Activated CD4-positive, alpha-beta T cell treated with anti-CD3 and anti-CD28 coated beads, Interleukin-2, Interleukin-4, amounts not matched to agents 100 ng/mL and 50 ng/mL, durations not matched to agents 16 hours and 8 hours (primary cell): ENCODE data around the gene F13A1.
A peak's percentile ranks its signal among the peaks of the same experiment; 100 is the strongest.
"Not testable (repeated sequence)": the region's sequence is repeated elsewhere in the genome, so short reads cannot be mapped to it uniquely, and the experiment has no call there.

Experiments
- DNase-seq: peaks from one replicate; pipeline ENCODE4 v3.0.0-alpha.2; 2020; ENCODE audit warnings: low spot score

The F13A1 gene

DNA sequence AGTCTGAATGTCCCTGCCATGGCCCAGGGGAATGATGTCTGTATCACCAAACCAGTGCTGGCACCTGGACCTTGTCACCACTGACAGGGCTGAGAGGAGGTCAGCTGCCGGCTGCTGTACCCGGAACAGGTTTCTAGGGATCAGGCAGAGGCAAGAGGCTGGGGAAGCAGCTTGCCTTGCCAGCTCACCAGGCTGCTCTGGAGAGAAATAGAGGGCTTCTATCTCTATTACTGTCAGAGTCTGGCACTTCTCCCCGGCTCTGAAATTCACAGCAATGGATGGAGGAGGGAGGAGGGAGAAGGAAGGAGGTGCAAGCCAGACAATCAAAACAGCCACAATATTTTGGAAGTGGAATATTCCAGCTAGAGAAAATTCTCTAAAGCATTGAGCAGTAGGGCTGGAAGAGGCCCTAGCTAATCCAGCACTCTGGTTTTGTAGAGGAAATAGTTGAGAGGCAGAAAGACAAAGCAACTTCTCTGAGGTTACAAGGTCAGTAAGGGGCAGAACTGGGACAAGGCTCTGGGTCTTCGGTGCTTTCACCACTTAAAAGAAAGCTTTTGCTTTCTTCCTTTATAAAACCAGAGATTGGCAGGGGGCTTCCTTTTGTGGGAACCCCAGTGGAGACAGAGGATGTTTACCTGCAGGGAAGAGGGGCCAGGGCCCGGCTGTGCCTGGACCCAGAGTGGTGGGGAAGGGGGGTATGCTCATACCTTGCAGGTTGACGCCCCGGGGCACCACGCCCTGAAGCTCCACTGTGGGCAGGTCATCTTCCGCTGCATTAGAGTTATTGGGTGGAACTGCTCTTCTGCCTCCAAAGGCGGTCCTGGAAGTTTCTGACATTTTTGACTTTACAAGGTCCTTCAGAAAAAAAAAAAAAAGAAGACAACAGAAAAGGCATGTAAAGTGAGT is 2.4 kb downstream of the F13A1 start:
- DNase-seq, result no peak

DNA sequence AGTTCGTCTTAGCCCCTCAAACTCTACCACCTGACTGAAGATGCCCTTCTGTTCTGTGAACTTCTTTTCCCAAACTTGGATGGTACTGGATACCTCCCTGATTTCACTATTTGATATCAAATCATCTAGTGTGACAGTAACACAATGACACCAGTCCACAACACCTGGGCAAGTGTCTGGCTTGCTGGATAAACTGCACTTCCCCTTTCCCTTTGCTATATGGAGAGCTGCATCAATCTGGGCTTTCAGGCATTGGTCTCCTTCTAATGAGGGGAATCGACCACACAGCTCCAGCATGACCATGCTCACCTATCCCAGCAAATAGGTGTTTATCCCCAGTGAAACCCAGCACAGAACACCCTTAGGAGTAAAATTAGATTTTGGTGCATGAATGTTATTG is 3.1 kb downstream of the F13A1 start:
- no peak for DNase-seq

DNA sequence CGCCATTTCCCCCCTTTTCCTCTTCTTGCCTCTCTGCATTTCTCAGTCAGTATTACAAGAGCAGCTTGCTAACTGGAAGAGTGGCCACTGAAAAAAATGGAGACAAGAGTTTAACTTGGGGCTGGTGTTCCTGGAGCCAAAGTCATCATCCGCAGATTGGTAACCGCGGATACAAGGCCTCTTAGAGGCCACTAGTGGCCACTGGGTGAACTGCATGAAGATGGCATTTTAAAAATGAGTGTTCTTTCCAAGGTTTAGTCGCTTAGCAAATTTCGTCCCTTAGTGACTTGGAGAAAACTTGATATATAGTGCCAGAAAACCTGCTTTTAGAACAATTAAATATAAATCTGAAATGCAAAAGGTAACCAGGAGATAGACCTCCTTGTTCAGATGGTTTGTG is 4.8 kb downstream of the F13A1 start:
- peak; percentile 27 for DNase-seq

DNA sequence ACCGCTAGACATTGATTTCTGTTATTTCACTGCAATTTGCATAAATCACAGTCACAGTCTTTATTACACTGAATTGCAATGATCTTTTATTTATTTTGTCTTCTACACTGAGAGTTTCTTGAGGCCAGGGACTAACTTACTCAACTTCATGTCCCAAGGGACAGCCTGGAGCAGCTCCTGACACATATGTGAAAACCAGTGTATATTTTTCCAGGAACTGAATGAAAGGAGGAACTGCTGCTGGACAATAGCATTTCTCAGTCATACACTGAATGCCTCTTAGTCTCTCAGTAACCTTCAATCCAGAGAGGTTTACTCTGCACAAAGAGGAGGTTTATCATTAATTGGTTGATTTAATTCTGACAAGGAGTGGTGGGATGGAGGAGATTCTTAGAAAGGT is 5.9 kb downstream of the F13A1 start:
- no peak for DNase-seq

DNA sequence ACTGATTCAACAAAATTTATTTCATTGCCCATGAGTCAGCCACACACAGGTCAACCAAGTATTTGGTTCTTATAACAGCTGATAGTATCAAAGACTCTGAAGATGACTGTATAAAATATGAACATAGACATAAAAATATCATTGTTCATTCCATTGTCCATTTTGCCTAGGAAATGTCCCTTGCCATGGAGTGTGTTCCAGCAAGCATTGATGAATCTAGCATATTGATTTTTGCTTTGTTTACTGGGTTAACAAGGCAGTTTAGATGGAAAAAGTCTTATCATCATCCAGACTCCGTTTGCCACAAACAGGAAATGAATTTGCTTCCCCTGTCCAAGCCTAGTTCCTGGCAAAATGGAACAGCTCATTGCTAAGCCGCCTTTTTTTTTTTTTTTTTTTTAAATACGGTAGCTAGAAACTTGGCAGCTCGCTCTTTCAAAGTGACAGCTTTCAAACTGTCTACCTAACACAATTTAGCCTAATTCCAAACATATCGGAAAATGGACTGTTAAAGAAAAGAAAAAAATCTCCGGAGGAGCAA is 7.5 kb downstream of the F13A1 start:
- no peak for DNase-seq

DNA sequence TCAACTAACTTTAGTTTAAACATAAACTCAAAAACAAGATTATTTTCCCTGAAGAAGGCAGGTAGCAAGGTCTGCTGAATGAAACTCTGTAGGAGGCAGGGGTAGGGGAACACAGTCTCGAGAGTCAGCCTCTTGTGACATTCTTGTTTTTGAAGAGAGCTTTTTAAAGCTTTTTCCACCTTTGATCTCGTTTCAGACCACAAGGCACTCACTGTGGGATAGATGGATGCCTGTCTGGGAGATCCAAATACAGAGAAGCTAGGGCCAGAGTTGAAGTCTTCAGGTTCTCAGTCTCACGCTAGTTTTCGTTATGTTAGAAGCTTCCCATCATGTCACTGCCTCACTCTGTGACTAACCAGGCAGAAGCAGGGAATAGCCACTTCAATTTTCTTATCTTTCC is 14.9 kb downstream of the F13A1 start:
- no peak for DNase-seq

DNA sequence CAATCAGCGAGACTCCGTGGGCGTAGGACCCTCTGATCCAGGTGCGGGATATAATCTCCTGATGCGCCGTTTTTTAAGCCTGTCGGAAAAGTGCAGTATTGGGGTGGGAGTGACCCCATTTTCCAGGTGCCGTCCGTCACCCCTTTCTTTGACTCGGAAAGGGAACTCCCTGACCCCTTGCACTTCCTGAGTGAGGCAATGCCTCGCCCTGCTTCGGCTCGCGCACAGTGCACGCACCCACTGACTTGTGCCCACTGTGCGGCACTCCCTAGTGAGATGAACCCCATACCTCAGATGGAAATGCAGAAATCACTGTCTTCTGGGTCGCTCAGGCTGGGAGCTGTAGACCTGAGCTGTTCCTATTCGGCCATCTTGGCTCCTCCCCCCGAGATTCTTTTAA is 20.1 kb downstream of the F13A1 start:
- not testable (repeated sequence) for DNase-seq

DNA sequence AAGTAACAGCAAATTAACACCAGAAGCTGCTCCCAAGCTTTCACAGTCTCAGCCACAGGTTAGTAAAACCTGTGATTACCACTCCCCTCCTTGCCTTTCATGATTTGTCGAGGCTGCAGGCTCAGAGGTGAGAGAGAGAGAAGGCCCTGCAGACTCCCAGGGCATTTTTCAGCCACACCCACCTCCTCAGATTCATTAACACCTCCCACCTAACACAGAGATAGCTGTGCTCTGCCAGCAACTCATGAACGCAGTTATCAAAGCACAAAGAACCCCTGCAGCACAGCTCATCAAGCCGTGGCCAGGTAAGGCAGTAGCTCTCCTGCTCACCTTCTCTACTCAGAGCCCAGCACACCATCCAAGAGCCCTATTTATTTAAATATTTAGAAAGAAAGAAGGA is 27.1 kb downstream of the F13A1 start:
- no peak for DNase-seq

DNA sequence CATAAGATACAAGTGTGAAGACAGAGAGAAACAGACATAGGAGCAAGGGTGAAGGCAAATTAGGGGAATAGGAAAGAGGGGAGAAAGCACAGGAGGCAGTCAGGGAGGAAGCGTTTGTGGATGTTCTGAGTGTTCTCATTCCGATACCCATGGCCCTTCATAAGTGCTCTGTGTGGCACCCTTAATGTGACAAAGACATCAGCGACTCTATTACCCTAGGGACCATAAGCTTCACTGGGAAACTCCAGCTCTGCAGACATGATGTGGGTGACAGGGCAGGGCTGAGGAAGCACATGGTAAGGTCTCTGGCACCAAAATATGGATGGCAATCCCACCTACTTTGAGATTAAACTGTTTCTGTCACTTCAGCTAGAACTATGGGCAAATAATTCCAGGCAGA is 33.0 kb downstream of the F13A1 start:
- no peak for DNase-seq

DNA sequence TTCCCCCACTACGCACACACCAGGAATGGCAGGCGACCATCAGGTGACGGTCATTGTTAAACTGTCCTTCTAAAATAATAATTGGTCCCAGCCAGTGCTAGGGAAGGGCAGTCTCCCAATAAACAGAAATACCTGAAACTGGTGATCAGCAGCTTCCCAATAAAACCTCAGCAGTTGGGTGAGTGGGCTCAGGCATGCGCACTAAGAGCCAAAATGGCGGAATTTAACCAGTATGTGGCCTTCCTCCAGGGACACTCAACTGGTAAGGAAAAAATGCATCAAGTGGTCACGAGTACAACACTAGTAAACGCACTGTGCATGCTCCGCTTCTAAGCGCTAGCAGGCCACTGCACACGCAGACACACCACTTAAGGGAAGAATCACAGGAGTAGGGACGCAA is 34.8 kb downstream of the F13A1 start:
- no peak for DNase-seq

DNA sequence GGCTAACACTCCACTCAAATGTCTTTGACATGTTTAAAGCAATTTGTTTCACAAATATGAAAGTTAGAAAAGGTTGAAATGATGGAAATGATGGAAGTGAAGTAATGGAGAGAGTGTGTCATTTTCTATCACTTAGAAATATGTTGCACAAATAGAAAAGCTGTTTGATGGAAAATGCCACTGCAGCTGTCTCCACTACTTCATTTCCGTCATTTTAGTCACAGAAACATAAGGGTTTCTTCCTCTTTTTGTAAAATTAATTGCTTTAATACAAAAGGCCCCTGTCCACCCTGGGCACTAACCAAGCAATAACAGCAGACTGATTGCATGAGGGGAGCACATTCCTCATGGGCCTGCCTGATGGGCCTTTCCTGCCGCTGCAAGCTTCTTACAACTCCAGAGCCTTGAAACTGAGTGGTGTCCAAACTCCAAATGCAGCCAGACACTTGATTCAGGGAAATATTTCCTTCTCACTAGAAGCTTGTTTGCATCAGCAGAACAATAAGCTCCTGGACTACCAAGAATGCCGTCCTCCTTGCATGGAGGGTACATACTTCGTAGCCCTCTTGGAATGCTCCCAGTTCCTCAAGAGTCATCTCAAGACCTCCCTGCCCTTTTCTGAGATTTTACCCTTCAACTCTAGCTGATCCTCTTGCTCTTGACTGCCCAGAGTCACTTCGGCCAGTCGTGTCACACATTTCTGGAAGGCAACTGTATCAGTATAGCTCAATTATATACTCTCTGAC is 36.1 kb downstream of the F13A1 start:
- DNase-seq, result no peak

DNA sequence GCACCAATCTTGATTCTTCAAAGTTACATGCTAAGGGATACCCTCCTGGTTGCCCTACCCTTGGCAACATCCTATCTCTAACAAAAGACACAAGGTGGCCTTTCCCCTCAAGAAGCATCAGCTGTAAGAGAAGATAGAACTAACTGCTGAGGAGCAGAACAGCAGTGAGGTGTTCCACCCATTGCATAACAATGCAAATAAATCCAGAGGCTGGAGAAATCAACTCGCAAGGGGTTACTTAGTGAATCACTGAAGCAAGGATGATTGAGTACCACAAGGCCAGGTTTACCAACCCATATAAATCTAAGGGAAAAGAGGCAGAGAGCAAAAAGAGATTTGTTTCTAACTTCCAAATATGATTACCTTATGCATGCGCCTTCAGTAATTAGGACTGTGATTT is 36.7 kb downstream of the F13A1 start:
- no peak for DNase-seq

DNA sequence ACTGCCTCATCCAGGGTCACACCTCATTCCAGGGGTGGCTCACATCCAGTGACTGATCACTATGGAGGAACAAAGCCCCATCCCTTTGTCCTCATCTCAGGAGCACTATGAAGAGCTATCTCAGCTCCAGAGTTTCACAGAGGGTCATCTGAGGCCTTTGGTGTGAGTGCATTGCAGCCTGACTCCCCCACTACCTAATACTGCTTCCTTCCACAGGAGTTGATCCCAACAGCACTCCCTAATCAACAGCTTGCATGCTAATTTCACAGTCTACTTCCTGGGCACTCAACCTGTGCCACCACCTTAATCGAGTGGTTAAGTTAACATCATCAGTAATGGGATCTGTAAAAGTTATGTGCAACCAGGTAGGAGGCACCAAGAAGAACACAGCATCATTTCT is 37.7 kb downstream of the F13A1 start:
- no peak for DNase-seq

DNA sequence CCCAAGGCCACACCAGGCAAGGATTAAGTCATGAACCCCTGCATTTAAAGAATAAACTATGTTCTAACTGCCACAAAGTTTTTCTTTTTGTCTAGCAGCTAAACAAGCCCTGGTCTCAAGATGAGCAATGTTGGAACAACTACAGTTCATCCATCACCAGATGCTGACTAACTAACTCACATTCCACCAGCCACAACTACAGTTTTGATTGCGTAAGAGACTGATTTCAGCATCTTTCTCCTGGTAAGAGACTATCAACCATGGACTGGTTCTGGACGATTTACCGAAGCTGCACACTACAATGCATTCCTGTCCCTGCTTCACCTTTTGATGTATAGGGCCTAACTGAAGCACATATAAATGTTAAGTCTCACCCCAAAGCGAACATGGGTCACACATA is 43.0 kb downstream of the F13A1 start:
- DNase-seq, result no peak

DNA sequence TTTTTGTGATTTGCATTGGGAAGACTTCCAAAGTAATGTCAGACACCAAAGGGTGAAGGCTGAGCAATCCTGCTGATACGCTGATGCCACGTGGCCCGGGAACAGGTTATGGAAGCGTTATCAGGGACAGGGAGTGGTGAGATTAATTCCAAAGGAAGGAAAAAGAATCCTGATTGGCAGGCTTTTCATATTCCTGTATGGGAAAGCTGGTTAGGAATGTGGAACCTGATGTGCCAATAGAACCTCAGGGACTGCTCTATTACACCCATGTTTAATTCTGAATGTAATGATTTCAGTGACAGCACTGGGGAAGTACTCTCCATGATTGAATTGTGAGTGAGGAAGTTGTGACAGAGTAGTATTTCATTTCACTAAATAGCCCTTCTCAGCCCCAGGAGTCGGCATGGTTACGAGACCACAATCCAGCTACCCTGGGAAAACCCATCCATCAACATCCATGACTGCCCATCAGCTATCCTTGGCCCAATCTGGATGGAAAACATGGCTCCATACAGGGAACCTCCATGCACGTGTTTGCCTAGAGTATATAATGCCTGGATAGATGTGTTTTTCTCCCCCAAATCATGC is 49.4 kb downstream of the F13A1 start:
- DNase-seq, result no peak

DNA sequence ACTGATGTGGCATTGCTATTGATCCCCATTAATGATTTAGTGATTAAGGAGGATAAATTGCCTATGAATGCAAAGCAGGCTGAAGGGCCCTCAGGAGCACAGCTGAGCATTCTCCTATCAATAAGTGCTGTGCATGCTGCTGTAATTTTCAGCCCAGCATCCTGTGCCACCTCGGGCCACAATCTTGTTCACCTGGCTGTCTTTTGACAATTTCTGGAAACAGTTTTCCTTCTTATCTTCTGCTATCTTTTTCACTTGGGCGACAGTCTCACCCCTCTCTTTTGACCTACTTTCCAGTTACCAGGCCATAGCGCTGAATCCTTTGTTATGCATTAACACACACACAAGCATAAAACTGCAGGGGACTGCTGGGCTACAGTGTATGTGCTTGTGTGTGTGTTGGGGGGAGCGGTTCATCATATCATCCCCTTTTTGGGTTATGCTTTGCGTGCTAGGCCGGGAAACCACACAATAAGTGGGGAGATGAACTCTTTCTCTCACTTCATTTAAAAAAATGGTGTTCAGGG is 60.2 kb downstream of the F13A1 start:
- no peak for DNase-seq

DNA sequence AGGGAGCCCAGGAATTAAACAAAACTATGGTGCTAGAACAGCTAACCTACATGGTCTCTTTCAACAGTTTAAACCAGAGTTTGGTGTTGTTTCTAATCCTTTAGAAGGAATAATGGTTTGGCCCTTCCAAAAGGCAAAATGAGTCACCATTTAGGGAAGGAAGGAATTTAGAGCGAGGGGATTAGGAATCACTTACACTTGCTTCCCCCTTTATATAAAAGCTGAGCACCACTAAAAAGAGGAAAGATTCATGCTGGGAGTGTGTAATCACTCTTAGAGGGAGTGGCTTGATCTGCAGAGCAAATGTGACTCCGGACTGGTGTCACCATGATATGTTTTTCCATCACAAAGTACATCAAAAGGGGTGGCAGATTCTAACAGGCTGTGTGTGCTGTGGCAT is 63.6 kb downstream of the F13A1 start:
- DNase-seq, result no peak

DNA sequence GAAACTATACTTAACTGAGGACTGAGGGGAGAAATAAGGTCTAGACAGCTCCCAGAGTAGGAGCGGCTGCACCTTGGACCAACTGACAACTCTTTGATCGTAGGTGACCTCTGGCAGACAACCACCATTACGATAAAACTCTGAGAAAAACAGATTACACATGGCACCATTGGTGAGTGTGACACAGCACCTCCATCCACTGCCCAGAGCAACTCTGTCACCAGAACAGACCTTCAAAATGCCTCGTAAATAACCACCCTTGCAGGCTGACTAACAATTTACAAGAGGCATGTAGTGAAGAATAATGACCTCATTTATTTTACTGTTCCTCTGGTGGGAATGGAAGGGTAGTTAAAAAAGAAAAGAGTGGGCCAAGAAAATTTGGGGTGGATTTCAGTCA is 64.2 kb downstream of the F13A1 start:
- DNase-seq, result no peak

DNA sequence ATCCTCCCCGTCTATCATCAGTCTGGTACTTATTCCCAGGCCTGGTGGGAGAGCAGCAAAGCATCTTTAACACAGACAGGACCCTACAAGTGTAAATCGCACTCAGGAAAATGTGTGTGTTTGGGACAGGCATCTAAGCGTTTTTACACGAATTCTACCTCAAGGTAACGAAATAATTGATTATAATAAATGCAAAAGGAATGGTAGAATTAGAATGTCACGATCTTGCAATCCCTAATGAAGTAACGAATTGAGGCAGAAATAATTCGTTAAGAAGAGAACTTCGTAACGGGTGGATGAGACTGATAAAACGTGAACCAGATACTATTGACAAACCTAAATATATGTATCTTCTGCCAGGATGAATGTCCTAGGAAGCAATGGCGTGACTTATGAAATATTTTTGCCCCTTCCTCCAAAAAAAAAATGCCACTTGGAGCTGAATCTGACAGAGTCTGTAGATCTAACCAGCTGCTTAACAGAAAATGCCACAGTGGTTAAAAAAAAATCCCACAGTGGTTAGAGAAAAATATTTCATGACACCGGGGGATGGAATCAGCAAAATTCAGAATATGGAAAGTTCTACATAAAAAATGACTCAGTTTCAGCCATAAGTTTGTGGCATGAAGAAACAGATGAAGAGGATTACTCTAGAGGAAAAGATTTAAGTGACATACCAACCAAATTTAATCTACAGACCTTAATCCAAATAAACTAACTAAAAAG is 68.7 kb downstream of the F13A1 start:
- DNase-seq, result no peak

DNA sequence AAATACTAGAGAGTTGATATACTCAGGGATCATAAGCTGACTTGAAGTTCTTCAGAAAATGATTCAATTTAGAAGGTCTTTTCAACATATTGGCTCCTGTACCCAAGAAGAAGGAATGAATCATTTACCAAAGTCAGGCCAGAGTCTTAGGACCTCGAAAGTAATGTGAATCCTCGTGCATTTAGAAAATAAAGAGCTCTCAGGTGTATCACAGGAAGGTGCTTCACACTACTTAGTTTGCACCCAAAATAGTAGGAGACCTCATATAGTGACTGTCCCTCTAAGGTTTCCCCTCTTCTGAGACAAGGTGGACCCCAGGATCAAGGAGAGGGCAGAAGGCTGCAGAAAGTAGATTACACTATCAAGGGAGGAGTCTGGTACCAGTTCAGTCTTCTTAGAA is 71.8 kb downstream of the F13A1 start:
- no peak for DNase-seq

DNA sequence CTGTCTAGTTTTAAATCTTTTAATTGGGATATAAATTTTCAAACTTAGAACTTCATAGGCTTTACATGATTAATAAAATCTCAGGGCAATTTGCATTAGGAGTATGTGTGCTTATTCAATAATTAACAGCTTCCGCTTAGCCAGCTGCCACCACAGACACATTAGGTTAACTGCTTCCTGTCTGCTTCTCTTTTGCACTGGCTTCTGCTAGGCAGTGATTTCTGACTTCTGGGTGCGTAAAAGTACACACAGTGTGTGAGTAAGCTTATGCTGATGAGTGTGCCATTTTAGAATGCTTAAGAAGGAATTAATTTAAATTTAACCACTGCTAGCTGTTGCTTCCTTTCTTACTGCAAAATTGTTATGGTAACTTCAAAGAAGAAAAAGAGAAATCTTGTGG is 73.9 kb downstream of the F13A1 start:
- DNase-seq, result no peak

DNA sequence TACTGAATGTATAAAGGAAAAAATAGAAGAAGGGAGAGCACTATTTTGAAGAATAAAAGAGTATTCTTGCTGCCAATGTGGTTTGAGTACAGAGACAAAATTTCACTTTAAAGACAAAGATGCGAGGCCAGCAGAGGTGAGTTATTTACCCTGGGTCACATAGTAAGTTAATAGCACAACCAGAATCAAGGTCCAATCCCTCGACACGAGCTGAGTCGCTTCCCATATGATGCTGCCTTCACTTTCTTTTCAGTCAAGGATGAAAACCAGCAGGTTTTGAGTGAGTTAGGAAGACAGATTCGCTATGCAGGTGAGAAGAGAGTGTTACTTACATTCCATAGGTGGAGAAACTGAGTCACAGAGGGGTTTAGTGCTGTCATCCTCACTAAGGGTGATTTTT is 75.8 kb downstream of the F13A1 start:
- no peak for DNase-seq
